ENCODE results near the gene CAPN5. TPM values are rescaled to one million over a fixed set of nuclear protein-coding genes. Genes with fewer than 3 reads are reported as not detected.

CAPN5 gene
- polyA plus RNA-seq, 3 donors, result 0.28 to 0.83 (median 0.62) TPM

GRCh38 chr11:77167111-77167626, 100.4 kb downstream of the CAPN5 start:
- DNase-seq, result no peak
- Histone ChIP-seq H3K79me2 (ENCODE audit: insufficient read depth, low read length) (no peaks in the 10 kb centered on the region), H2AFZ (ENCODE audit: insufficient read depth, low read depth, low read length, poor library complexity, severe bottlenecking) (peak overlapping the region; percentile 6), H3K9ac (ENCODE audit: insufficient read depth, low read length, poor library complexity, severe bottlenecking) (no peak overlapping the region), H3K27ac (ENCODE audit: low read depth in 1 of 2, low read length in 2 of 2) (no peak overlapping the region), H3K9me3 (replicated peaks in 1 of 2; ENCODE audit: control insufficient read depth in 1 of 2, insufficient read depth in 1 of 2, low read length in 2 of 2) (no peaks in the 10 kb centered on the region), H3K4me2 (replicated peaks; ENCODE audit: extremely low read depth, low read length, poor library complexity, severe bottlenecking) (no peak overlapping the region), H3K4me3 (replicated peaks in 1 of 3; ENCODE audit: low read depth in 2 of 3, low read length in 3 of 3) (no peak overlapping the region), H3K36me3 (replicated peaks in 1 of 2; ENCODE audit: control insufficient read depth in 1 of 2, insufficient read depth in 2 of 2, low read length in 2 of 2) (no peaks in the 10 kb centered on the region), H4K20me1 (ENCODE audit: insufficient read depth, low read length) (no peaks in the 10 kb centered on the region), H3K27me3 (ENCODE audit: control insufficient read depth in 2 of 2, insufficient read depth in 2 of 2, low read length in 2 of 2) (no peaks in the 10 kb centered on the region), H3K4me1 (ENCODE audit: control insufficient read depth in 1 of 2, insufficient read depth in 2 of 2, low read length in 2 of 2) (no peaks in the 10 kb centered on the region)
- H3K36me3 Mint-ChIP-seq, result no peaks in the 10 kb centered on the region
- intact Hi-C loops (cut with micrococcal nuclease), result no loop called here
- 89% methylated on average over 9 of the region's 9 CpGs for WGBS (ENCODE audit: insufficient coverage)
- no peaks in the 10 kb centered on the region for H3K9me3 Mint-ChIP-seq
- H3K4me1 Mint-ChIP-seq, result no peaks in the 10 kb centered on the region
- TF ChIP-seq CTCF (IDR thresholded peaks at IDR 0.05), result no peak
- peaks cover 2 to 4% (median 3%) of the 10 kb centered on the region in 3 donors for H3K27me3 Mint-ChIP-seq (ENCODE audit: low read depth in 3 of 3)
- H3K4me3 Mint-ChIP-seq, result no peak overlapping the region
- H3K27ac Mint-ChIP-seq, result no peak overlapping the region

- H3K4me3 Mint-ChIP-seq, result no peak overlapping the region
- no peaks in the 10 kb centered on the region for H3K36me3 Mint-ChIP-seq
- no peak overlapping the region for H3K4me3 ChIP-seq (replicated peaks in 1 of 3; ENCODE audit: low read depth in 2 of 3, low read length in 3 of 3)
- H3K27me3 ChIP-seq (ENCODE audit: control insufficient read depth in 2 of 2, insufficient read depth in 2 of 2, low read length in 2 of 2), result no peaks in the 10 kb centered on the region
- DNase-seq, result no peak
- H3K79me2 ChIP-seq (ENCODE audit: insufficient read depth, low read length), result no peaks in the 10 kb centered on the region
- H3K9ac ChIP-seq (ENCODE audit: insufficient read depth, low read length, poor library complexity, severe bottlenecking), result no peak overlapping the region
- no peak overlapping the region for H3K27ac Mint-ChIP-seq
- 80% methylated on average over 4 of the region's 8 CpGs for WGBS (ENCODE audit: insufficient coverage)
- H2AFZ ChIP-seq (ENCODE audit: insufficient read depth, low read depth, low read length, poor library complexity, severe bottlenecking), result no peak overlapping the region
- no peak for TF ChIP-seq CTCF (IDR thresholded peaks at IDR 0.05)
- no peaks in the 10 kb centered on the region for H3K4me1 Mint-ChIP-seq
- intact Hi-C loops (cut with micrococcal nuclease), result no loop called here
- no peaks in the 10 kb centered on the region for H3K9me3 ChIP-seq (replicated peaks in 1 of 2; ENCODE audit: control insufficient read depth in 1 of 2, insufficient read depth in 1 of 2, low read length in 2 of 2)
- no peaks in the 10 kb centered on the region for H3K9me3 Mint-ChIP-seq
- H4K20me1 ChIP-seq (ENCODE audit: insufficient read depth, low read length), result no peaks in the 10 kb centered on the region
- no peaks in the 10 kb centered on the region for H3K4me1 ChIP-seq (ENCODE audit: control insufficient read depth in 1 of 2, insufficient read depth in 2 of 2, low read length in 2 of 2)
- no peak overlapping the region for H3K4me2 ChIP-seq (replicated peaks; ENCODE audit: extremely low read depth, low read length, poor library complexity, severe bottlenecking)
- H3K27ac ChIP-seq (ENCODE audit: low read depth in 1 of 2, low read length in 2 of 2), result no peak overlapping the region
- H3K27me3 Mint-ChIP-seq (ENCODE audit: low read depth in 3 of 3), result peaks cover 3 to 4% (median 3%) of the 10 kb centered on the region in 3 donors
- no peaks in the 10 kb centered on the region for H3K36me3 ChIP-seq (replicated peaks in 1 of 2; ENCODE audit: control insufficient read depth in 1 of 2, insufficient read depth in 2 of 2, low read length in 2 of 2)
Measured at GRCh38 chr11:77167791-77168190, 101.0 kb downstream of the CAPN5 start.
